Fibroblast of skin of right biceps (primary cell): ENCODE results near the gene TOP3A.

Experiments used
- DNase-seq: peaks from one replicate; pipeline ENCODE4 v3.0.0-alpha.2; 2013

Gene TOP3A

DNA sequence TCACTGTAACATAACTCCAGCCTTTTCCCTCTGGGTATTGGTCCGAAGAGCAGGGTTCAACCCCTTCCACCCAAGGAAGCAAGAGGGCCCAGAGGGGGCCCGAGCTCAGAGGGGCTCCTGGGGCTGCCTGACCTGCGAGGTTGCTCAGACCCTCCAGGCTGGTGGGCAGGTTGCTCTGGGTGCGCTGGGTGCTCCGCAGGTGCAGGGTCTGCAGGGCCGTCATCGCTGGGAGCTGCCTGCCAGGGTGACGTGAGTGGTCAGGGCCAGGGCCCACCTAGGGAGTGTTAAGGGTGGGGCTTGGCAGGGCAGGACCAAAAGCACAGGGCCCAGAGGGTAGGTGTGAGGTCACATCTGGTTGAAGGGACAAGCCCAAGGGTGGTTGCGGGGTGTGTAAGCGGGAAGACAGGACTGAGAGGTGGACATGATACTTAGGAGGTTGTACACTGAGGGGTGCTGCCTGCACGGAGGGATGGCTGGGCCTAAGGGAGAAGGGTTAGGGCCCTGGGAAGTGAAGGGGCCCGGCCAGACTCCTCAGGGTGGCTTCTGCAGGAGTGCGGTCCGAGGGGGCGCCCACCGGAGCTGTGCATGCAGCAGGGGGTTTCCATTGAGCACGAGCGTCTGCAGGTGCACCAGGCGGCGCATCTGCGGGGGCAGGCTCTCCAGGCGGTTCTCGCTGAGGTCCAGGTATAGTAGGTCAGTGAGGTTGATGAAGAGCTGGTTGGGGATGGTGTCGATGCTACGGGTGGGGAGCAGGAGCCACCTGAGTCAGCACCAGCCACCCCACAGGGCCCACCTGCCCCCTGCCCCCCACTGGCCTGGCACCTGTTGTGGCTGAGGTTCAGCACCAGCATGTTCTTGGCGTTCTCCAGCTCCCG, 60.6 kb downstream of the TOP3A start:
- DNase-seq, result no peak

DNA sequence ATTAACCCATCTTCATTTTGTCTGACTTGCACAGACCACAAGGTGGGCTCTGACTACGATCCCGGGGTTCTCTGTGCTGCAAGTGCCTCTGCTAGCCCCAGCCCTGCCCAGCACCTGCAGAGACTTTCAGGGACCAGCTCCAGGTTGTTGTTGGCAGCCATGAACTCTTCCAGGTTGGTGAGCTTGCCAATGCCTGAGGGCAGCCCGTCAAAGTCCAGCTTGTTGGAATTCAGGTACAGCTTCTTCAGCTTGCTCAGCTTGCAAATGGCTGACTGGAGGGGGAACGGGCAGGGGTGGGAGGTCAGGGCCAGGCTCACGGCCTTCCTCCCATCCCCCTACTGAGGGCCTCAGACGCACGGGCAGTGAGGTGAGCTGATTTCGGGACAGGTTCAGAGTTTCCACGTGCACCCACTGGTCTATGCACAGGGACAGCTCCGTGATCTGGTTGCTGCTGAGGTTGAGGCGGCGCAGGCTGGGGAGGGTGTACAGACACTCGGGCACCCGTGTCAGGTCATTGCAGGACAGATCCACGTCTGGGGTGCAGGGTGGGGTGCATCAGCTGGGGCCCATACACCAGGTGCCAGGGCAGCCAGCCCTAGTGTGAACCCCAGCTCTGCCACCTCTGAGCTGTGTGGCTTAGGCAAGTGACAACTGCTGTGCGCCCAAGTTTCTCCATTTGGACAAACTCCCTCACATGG, 61.5 kb downstream of the TOP3A start:
- no peak for DNase-seq

DNA sequence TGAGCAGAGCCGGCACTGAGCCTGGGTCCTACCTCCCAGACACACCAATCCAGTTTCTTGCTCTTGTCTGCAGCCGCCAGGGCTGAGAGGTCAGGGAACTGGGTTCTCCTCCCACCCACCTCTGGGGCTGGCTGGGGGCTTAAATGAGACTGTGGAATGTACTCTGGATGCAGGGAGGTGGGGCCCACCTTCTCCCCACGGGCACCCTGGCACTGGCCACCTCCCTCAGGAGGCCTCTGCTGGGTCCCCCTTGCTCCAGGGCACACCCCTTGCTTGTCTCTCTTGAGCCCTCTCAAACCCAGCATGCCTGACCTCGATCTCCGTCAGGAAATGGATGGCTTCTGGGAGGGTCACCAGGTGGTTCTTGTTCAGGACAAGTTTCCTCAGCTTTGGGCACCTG, 62.6 kb downstream of the TOP3A start:
- no peak for DNase-seq

DNA sequence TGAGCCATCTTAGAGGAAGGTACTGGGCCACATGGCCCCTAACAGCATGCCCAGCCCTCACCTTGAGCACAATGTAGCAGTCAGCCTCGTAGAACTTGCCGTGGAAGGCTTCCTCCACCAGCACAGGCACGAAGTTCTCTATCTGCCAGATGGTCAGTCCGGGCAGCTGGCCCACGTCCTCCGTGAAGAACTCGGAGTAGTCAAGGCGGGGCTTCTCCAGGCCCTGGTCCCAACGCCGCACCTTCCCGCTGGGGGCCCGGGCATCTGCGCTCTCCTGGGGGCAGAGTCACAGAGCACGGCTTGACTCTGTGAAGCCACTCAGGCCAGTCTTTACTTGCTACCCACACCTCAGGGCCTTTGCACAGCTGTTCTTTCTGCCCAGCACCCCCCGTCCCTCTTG, 63.6 kb downstream of the TOP3A start:
- DNase-seq, result no peak

DNA sequence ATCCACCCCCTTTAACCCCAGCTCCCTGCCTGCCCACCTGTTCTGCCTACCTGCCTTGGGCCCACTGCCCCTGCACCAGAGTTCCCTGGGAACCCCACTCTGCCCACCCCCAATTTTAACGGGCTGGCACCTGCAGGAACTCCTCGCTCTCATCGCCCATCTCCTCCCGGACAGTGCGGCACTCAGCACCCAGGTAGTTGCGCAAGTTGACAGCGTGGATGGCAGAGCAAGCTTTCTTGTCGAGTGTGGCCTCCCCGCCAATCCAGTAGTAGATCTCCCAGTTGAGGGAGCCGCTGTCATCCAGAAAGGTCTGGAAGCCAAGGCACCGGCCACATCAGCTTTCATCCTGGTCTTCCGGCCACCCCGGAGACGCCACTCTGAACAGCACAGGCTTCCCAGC, 64.1 kb downstream of the TOP3A start:
- DNase-seq, result no peak

DNA sequence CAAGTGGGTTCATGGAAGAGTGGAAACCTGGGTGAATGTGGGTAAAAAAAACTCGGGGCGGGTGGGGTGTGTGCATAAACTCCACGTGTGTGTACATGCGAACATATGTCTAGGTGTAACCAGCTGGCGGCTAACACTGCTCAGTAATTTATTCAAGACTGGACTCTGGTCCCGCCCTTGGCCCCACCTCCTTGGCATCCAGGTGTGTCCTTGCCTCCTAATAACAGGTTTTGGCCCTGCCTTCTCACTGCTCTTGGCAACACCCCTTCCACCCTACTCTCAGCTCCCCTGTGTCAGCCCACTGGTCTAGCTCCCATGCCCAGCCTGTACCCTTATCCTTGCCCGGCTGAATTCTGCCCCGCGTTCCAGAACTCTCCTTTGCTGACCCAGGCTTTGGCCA, 64.5 kb downstream of the TOP3A start:
- no peak for DNase-seq

DNA sequence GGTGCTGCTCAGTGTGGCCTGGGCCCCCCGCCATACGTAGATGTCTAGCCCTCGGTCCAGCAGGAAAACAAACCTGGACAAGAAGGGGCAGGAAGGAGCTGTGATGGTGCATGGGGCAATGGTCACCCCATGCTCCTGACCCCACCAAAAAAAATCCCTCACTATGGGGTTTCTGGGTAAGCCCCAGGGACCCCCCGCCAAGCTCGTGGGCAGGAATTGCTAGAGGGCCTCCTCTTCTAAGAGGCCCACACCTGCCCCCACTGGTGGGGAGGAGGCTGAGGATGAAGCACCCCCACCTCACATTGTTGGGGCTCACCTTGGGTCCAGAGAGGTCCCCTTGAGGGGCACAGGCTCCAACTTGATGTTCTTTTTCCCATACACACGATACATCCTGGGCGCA, 66.0 kb downstream of the TOP3A start:
- no peak for DNase-seq

DNA sequence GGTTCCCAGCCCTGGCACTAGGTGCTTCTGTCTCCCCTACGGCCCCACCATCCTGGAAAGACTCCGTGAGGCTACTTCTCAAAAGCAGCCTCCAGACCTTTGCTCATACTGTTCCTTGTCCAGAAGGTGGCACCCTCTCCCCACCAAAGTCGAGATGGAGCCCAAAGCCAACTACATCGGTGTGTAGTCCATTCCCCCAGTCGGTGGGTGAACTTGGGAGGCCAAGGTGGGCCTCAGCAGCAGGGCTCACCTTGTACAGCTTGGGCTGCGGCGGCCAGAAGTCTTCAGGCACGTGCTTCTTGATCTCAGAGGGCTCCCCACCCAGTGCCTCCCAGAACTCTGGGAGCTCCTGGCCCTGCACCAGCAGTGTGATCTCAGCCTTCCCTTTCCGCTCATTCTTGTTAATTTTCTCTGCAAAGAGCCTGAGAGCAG, 66.5 kb downstream of the TOP3A start:
- peak; percentile 69 for DNase-seq

DNA sequence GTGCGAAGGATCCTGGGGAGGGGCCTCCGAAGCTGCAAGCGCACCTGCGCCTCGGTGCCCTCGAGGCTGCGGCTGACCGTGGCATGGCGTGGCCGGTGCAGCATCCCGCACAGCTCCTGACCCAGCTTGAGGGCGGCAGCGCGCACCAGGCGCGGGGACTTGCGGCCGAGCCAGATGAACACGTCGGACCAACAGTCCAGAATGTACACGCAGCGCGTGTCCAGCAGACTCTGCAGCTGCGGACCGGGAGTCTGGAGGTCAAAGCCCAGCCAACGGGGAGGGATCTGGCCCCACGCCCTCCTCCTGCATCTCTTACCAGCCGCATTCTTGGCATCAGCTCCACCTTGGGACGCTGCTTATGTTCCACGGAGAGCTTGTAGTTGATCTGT, 67.2 kb downstream of the TOP3A start:
- no peak for DNase-seq

DNA sequence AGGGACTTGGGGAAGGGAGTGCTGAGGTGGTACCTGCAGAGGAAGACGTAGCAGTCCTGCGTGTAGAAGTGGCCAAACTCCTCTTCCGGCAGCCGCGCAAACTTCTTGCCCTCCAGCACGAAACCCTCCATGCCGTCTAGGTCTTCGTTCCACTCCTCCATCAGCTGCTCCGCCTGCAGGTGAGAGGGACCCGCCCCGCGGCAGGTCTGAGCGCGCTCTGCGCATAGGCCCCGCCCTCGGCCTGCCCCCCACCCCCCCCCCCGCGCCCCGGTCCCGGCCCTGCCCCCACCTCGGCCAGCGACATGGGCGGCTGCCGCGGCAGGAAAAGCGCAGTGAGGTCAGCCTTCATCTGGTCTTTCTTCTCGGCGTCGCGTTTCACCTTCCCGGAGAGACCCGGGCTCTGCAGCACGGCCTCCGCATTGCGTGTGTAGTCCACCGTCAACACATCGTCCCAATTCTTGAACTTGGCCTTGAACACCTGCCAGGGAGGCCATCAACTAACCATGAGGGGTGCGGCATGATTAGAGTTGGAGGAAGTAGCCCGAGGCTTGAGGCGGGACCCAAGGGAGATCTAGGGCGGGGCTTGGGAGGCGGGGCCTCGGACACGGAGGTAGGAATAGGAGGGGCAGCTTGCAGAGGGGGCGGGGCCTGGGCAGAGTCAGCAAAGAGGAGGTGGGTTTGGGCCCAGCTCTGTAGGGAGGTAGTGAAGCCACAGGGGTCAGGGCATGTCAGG, 67.7 kb downstream of the TOP3A start:
- peak; percentile 44 for DNase-seq

DNA sequence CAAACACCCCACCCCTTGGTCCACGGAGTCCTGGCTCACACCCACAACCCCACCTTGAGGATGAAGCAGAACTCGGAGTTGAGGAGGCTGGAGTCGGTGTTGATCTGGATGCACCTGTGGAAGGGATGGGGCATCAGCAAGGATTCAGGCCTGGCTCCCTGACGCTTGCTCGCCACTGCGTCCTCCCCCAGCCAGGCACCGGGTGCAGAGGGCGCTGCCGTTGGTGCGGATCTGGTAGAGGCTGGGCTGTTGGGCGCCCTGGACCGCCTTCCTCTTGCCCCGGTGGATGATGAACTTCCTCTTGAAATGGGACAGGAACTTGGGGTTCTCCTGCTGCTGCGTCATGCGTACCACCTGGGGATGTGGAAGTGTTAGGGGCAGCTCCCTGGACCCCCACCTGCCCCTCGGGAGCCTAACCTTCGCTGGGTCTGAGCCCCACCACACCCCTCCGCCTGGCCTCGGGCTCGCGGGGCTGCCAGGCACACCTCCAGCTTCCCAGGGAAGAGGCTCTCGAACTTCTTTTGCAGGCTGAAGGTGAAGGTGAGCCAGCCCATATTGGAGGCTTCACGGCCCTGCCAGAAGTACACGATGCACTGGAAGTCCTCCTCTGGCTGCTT, 68.6 kb downstream of the TOP3A start:
- DNase-seq, result no peak

DNA sequence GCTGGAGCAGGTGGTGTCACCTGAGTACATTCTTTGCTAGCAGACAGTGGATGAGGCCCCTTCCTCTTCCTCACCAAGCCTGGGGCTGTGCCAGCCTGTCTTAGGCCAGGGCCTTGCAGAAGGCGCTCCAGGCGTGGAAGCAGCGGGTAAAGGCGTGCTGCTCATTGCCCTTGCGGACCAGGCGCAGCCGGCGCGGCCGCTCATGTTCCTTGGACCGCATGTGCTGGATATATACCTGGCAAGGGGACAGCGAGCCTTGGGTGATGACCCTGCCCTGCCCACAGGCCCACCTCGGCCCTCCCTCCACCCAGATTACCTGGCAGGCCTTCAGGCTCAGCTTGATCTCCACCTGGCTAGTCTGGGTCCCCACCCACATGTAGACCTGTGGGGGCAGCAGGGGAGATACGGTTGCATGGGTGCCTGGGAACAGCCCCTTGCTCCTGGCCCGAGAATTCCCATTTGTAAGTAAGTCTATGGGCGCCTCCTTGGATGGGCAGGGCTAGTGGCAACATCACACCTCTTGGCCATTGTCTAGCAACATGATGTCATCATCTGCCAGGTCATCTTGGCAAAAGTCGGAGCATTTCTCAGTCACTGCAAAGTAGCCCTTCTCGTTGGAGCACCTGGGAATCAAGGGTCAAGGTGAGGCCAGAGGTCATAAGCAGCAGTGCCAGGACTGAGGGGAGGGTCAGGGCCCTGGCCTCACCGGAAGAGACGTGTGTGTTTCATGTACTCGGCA, 69.6 kb downstream of the TOP3A start:
- DNase-seq, result no peak

DNA sequence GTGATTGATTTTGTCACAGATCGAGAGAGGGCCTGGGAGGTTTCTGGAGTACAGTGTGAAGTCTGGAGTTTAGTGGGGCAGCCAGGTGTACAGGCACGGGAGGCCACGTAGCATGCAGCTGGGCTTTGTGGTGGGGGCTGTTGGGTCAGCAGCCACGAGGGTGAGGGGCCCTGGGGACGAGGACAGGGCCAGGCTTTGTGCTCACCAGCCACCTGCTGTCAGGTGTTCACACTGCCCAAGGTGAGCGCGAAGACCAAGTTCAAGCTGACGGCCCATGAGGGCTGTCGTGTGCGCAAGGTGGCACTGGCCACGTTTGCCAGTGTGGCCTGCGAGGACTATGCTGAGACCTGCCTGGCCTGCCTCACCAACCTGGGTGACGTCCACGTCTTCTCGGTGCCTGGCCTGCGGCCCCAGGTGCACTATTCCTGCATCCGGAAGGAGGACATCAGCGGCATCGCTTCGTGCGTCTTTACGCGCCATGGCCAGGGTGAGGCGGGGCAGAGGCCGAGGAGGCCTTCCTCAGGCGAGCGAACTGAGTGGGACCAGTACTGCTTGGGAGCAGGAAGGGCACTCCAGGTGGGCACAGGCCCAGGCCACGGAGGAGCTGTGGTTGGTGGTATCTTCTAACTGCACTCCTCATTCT, 73.4 kb downstream of the TOP3A start:
- DNase-seq, result no peak

DNA sequence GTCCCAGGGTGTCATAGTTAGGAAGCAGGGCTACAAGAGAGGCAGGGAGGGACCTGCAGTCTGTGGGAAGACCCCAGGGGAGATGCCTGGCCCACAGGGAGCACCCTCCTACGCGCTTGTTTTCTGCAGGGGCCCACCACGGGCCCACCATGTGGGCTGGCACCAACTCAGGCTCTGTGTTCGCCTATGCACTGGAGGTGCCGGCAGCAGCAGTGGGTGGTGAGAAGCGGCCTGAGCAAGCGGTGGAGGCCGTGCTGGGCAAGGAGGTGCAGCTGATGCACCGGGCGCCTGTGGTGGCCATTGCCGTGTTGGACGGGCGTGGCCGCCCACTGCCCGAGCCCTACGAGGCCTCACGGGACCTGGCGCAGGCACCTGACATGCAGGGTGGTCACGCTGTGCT, 74.3 kb downstream of the TOP3A start:
- no peak for DNase-seq

DNA sequence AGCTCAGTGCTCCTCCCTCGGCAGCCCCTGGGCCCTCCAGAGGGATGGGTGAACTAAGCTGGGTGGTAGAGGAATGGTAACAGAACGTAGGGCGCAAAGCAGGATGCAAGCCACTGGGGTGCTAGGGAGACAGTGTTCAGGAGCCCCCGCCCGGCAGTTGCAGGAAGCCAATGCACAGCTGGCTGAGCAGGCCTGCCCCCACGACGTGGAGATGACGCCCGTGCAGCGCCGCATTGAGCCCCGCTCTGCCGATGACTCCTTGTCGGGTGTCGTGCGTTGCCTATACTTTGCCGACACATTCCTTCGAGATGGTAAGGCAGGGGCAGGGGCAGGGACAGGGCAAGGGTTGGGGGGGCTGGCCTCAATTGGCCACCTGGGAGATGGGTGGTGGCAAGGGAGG, 76.5 kb downstream of the TOP3A start:
- DNase-seq, result no peak

DNA sequence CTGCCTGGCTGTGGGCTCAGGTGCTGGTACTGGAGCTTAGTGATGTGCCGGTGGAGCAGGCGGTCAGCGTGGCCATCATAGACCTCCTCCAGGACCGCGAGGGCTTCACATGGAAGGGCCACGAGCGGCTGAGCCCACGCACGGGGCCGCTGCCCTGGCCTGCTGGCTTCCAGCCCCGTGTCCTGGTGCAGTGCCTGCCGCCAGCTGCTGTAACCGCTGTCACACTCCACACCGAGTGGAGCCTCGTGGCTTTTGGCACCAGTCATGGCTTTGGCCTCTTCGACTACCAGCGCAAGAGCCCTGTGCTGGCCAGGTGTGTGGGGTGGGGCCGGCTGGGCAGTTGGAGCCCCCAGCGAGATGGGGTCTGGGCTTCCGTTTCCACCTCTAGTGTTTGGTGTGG, 77.3 kb downstream of the TOP3A start:
- no peak for DNase-seq

DNA sequence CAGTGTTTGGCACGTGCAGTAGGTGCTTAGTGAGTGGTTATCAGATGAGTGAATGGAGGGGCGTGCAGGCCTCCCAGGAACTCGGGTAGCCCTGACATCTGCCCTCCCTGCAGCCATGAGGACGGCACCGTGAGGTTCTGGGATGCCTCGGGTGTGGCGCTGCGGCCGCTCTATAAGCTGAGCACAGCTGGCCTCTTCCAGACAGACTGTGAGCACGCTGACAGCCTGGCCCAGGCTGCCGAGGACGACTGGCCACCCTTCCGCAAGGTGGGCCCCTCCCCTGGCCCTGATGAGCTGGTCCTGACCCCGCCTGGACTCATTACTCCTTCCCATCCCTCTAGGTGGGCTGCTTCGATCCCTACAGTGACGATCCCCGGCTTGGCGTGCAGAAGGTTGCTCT, 78.3 kb downstream of the TOP3A start:
- DNase-seq, result no peak

DNA sequence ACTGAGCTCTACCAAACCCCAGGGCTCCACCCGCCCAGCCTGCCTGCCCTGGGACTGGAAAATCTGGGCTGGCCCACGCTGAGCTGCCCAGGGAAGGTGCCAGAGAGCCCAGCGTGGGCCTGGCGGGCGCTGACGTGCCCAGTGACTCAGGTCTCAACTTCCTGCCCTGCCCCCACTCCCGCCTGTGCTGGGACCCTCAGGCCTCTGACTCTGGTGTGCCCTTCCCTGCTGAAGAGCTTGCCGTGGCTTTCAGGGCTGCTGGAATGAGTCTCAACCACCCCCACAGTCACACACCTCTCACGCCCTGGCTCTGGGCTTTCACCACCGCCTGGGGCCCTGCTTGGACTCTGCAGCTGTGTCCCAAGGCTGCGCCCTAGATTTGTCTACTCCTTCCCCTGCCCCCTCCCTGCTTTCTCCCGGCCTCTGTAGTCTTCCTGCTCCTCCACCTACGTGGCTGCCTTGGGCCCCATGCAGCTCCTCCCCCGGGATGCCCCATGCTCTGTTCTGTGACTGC, 79.0 kb downstream of the TOP3A start:
- DNase-seq, result peak; percentile 33

DNA sequence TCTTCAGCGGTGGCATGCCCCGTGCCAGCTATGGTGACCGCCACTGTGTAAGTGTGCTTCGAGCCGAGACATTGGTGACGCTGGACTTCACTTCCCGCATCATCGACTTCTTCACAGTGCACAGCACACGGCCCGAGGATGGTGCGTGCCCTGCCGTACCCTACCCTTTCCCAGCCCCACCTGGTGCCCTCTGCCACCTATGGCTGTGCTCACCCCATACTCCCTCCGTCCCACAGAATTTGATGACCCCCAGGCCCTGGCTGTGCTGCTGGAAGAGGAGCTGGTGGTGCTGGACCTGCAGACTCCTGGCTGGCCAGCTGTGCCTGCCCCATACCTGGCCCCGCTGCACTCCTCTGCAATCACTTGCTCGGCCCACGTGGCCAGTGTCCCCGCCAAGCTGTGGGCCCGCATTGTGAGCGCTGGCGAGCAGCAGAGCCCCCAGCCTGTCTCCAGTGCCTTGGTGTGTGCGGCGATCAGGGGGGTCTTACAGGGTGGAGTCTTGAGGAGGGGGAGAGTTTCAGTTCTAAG, 79.9 kb downstream of the TOP3A start:
- DNase-seq, result no peak

DNA sequence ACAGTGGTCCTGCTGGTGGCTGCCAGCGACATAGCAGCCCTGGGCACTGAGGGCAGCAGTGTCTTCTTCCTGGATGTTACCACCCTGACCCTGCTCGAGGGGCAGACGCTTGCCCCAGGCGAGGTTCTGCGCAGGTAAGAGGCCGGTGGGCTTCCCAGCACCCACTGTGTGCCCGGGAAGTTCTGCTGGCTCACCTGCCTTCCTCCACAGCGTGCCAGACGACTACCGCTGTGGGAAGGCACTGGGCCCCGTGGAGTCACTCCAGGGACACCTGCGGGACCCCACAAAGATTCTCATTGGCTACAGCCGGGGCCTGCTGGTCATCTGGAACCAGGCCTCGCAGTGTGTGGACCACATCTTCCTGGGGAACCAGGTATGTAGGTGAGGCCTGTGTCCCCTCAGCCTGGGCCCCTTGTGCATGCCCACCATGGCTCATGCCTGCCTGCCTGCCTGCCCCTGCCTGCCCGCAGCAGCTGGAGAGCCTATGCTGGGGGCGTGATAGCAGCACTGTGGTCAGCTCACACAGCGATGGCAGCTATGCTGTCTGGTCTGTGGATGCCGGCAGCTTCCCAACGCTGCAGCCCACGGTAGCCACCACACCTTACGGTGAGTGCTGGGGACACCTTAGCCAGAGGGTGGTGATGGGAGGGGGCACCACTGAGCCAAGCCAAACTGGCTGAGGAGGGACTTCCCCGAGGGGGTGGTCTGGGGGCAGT, 80.8 kb downstream of the TOP3A start:
- DNase-seq, result no peak

DNA sequence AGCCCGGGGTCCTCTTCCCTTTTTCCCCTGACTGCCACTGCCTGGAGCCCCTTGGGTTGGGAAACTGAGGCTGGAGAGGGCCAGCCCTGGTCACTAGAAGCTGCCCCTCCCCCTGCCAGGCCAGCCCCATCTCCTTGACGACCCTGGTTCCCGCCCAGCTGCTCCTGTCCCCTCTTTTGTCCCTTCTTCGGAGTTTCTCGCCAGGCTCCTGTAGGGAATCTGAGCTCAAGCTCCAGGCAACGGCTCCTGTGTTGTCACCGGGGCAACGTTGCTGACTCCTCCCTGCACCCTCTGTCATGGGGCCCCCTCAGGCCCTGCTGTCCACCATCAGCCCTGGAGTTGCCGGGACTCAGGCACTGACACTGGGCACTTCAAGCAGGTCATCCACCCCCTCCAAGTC, 83.6 kb downstream of the TOP3A start:
- no peak for DNase-seq
